GM19025 (cell line): ENCODE data around the gene OSR1.

Experiments used
- ATAC-seq: cut with Tn5 transposase; IDR thresholded peaks from one replicate; pipeline ENCODE4 v1.9.1; 2021; ENCODE audit warnings: mild to moderate bottlenecking, low read depth, moderate library complexity; ENCODE audit not compliant: unreplicated experiment

OSR1 gene

DNA sequence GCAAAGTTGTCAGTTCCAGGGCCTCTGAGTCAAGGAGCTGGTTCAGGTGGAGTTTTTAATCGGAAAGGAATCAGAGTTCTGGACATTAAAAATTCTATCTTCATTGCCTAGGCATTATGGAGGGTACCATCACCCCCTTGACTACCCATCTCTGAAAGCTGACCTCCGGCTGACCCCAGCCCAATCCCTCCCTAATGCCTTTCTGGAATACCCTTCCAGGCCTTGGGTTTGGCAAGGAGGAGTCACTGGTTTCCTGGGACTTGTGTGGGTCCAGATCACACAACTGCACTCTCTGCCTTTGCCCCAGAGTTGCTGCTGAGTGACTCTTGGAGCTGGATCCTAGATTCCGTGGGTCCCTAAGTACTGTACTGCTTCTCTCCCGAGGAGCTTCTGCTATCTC lies 1.0 kb upstream of the OSR1 start:
- no peak for ATAC-seq

GRCh38 chr2:19359021-19359357 lies 566 bp upstream of the OSR1 start:
- ATAC-seq, result no peak

DNA sequence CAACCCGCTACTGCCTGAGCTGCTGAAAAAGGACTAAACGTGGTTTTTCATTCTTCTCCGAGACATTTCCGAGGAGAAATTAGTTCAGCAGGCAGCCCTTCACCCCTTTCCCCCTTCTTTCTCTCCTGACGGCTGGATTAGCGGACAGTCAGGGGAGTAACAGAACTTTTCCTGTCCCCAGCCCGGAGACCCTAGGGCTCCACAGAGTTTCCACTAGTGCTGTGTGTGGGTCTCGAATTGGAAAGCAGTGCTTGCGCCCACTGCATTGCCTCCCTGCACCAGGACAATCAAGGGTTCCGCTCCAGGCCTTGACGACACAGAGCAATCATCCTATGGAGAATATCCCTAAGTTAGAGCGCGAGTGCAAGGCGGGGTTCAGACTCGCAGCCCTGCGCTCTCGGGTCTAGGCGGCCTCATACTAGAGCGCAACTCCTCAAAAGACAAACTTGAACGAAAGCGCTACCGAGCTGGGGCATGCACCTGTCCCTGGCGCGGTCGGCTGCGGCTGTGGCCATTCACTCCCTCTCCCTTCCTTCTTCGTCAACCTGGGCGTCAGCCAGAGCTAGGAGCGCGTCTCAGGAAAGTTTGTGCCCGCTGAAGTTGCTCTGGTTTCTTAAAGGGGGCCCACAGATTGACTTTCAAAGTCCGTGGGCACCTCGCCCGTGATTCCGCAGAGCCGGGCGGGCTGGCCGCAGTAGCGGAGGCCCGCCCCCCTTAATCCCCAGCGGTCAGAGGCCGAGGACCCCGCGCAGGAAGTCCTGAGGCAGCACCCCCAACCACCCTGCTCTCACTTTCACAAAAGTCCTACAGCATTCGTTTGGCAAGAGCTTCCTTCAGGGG lies 801 bp downstream of the OSR1 start:
- ATAC-seq, result no peak

DNA sequence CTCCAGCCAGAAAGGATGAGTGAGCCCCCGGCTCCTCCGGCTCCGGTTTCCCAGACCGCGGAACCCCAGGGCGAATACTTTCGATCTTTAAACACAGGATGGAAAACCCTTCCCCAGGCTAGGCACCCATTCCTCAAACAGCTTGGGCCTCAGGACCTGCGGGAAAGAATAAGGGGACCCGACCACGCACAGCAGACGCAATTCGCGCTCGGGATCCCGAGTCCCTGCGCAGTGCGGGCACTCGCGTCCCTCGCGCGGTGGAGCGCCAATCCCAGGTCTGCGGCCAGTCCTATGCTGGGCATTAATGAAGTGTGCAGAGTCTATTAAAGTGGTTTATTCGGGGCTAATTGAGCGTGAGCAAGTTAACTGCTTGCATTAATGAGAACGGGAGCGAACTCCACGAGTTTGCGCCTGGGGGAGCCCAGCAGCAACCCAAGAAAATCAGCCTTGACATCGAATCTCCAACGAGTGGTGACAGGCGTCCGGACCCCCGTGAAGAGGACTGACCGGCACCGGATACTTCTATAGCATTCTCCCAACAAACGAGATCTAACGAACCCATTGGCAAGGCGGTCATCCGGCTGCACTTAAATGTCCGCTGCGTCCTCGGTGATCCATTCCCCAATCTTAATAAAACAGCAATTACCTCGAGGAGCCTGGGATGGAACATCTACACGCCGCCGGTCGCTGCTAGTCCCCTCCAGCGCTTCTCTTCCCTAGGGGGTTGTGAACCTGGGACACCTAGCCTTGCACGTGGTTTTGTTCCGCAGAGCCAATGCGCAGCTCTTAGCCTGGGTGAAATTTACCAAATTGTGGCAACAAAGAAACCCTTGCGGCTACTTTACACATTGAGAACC lies 1.6 kb downstream of the OSR1 start:
- no peak for ATAC-seq

GRCh38 chr2:19355931-19356544 lies 2.4 kb downstream of the OSR1 start:
- no peak for ATAC-seq

DNA sequence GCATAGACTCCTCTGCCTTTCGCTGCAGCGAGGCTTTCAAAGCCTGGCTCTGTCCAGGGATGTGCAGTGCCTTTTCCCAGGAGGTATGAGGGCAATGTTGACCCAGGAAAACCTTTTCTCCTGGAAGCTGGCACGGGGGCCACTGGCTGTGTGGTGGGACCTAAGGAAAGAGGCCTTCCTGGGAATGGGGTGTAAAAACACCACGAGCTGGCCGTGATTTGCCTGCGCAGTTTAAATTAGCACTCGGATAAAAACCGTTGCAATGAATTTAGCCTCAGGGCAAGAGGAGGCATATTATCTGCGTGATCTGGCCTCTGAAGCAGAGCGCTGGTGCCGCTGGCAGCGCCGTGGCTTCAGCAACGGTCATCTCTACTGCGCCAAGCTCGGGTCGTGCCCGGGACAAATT lies 3.0 kb downstream of the OSR1 start:
- ATAC-seq, result no peak

- ATAC-seq, result no peak
Measured at GRCh38 chr2:19355014-19355405, 3.4 kb downstream of the OSR1 start.

- no peak for ATAC-seq
Measured at GRCh38 chr2:19353721-19354050, 4.7 kb downstream of the OSR1 start.

DNA sequence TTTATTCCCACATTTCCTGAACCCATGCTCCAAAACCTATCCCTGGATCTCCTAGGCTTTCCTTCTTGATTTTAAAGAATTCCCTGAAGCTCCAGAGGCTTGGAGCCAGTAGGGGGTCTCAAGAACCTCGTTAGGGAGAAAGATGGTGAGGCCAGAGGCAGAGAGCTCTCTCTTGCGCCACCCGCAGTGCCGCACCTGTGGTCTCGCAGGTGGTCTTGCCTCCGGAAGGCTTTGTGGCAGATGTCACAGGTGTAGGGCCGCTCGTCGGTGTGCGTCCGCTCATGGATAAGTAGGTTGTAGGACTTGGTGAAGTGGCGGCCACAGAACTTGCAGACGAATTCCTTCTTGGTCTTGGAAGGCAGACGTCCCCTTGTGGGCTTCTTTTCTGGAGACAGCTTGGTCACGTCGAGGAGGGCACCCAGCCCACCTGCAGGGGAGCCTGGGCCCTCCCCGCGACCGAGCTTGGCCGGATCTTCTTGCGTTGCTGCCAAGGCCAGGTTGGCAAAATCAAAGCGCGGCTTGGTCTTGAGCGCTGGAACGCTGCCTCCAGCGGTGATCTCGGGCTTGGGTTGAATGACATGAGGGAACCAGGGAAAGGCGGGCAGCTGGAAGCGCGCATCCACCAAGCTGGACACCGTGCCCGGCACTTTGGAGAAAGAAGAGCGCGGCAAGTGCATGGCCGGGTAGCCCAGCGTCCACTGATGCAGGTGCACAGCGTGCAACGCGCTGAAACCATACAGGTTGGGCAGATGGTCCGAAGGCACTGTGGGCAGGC lies 5.3 kb downstream of the OSR1 start:
- ATAC-seq, result no peak

DNA sequence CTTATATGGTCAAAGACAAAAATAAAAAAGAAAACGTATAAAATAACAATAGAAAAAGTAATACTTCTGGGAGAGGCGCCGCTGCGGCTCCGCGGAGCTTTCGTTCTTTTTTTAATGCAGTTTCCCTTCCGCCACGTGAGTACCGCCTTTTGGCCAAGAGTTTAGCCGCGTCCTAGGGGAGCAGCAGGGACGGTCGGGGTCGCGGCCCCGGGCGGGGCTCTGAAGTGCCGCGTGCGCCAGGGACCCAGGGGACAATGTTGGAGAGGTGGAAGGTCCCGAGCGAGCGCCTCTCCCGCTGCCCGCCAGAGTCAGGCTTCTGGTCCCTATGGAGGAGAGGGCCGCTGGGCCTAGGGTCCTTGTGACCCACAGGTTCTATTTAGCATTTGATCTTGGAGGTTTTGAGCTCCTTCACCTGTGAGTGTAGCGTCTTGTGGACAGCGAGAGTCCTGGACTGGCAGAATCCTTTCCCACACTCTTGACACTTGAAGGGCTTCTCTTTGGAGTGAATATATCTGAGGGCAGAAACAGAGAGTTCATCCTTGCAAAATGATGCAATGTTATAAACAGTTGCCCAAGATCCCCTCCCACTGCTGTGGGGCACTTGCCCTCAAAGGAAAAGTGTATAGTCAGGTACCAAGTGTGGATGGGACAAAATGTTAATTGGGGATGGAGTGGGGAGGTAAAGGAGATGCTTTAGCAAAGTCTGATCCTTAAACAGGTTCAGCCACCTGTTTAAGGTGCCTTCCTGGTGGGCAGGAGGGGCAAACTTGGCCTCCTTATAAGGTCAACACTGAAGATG lies 6.3 kb downstream of the OSR1 start:
- no peak for ATAC-seq

GRCh38 chr2:19351499-19351898 lies 6.9 kb downstream of the OSR1 start:
- no peak for ATAC-seq

- no peak for ATAC-seq
Measured at GRCh38 chr2:19350678-19351401, 7.6 kb downstream of the OSR1 start.

- no peak for ATAC-seq
Measured at GRCh38 chr2:19349911-19350677, 8.3 kb downstream of the OSR1 start.

DNA sequence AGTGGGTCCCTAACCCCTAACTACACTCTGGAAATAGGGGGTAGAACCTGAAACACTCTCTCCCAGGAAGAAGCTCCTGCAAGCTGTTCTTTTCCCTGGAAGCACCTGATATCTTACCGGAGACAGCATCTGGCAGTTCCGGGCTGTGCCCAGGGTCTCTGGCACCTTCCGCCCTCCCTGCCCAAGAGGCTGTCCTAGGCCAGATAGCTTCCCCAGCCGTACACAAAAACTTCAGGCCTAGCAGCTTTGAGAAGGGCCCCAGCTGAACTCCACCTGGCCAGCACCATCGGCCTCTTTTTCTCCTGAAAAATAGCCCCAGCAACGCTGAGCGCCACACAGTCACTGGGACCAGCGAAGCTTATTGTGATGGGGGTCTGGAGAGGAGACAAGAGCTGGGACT lies 9.7 kb downstream of the OSR1 start:
- no peak for ATAC-seq

DNA sequence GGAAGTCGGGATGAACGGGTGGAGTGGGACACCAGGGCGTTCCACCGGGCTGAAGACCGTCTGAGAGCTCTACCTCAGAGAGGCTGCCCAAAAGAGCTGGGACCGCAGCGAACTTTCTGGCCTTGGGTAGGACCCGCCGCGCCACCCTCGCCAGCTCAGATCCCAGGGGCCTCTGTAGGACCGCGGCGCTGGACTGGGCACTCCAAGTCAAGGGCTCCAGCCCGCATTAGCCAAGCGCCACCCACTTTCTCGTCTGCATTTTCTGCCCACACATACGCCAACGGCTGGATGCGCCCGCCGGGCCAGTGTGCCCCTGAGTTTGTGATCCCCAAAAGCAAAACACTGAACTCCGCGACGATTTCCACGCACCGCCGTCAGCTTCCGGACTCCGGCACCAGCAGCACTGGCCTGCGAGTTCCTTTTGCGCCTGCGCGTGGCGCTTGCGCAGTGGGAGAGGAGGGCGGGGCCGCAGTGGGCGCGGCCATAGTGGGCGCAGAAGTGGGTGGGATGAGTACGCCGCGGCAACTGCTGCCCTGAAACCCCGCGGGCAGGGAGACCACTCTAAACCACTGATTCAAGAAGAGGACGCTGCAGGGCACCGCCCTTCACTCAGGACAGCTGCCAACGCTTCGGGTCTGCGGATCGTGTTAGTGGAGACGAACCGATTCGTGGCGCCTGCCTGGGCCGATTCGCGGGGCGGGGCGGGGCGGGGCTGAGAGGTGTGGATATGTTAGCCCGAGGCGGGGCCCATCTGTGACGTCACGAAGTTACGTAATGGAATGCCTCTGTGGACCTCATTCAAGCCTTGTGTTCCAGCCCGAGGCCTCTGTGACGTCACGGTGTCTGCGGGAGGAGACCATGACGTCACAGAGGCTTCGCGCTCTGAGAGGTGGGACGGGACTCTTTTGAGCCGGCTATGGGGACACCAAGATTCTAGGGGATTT lies 10.5 kb downstream of the OSR1 start:
- peak; percentile 91 for ATAC-seq

DNA sequence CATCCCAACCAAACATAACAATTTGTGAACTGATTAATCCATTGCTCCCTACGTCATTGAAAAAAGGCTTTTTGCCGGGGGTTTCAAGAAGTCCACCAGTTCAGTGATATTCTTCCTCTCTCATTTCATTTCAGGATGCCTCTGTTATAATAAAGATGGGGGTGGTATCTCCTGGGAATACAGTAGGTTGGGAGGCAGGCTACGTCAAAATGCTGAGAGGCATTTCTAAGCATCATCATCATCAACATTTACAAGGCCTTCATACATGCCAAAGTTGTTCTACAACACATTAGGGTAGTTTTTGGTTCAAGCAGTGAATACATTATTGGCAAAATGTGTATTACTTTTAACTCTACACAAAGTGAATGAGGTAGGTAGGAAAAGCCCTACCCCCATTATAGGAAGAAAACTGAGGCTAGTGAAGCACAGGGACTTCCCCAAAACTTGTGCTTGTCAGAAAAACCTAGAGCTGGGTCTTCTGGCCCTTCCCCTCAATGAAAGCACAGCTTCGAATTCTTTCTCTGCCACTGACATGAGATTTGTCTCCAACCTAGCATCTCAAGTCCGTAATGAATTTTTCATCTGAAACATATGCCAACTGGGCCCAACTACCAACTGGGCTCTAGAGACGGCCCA lies 11.3 kb downstream of the OSR1 start:
- peak; percentile 1 for ATAC-seq

DNA sequence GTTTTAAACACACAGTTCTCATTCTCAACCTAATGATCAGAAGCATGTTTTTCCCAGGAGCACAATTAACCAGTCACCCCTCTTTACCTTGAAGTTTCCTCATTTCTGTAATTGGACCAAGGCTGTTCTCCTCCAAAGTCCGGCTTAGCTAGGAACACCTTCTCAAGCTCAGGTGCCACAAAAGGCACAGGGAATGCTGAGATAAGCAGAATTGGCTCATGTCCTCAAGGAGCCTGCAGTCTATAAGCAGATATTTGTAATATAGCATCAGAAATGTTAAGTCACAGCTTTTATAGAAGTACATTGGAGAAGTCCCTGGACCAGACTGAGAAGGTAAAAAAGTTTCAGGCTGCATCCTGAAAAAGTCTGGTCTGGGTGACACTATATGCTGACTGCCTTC lies 20.7 kb downstream of the OSR1 start:
- ATAC-seq, result no peak
